CD4-positive, alpha-beta memory T cell (primary cell): Measurements from ENCODE around the gene PTPRJ. TPM values are rescaled to one million over a fixed set of nuclear protein-coding genes. Genes with fewer than 3 reads are reported as not detected.

ENCODE experiments used
- CTCF ChIA-PET: fragments of 350-600 bp; sonication (Branson Sonifier 250); formaldehyde crosslinking; loops from one replicate; lab custom pipeline; 2021; ENCODE audit warnings: inconsistent platforms; ENCODE audit not compliant: partially characterized antibody; lab: Charles Lee
- POLR2A ChIA-PET: fragments of 350-600 bp; sonication (Branson Sonifier 250); formaldehyde crosslinking; loops from one replicate; lab custom pipeline; 2021; ENCODE audit not compliant: partially characterized antibody; lab: Charles Lee
- DNase-seq, 5 donors: peaks; one replicate each; pipeline versions ENCODE4 v3.0.0 to v3.0.0-alpha.2; 2020 to 2022; ENCODE audit warnings: mixed read lengths in 1 of 5
- H3K27ac ChIP-seq: one replicate; pipeline ENCODE4 v1.7.0; 2013; ENCODE audit warnings: low read depth, low read length
- H3K27me3 ChIP-seq: 2 replicates; pipeline ENCODE4 v1.7.0; 2013; ENCODE audit warnings: mild to moderate bottlenecking, low read length, moderate library complexity; ENCODE audit not compliant: insufficient read depth
- H3K36me3 ChIP-seq: 2 replicates; pipeline ENCODE4 v1.7.0; 2013; ENCODE audit warnings: mild to moderate bottlenecking, low read length, moderate library complexity; ENCODE audit not compliant: insufficient read depth
- H3K4me1 ChIP-seq: 2 replicates; pipeline ENCODE4 v1.7.0; 2013; ENCODE audit warnings: mild to moderate bottlenecking, low read length, moderate library complexity; ENCODE audit not compliant: insufficient read depth
- H3K4me3 ChIP-seq, 2 donors: one replicate each; pipeline ENCODE4 v1.7.0; 2013; ENCODE audit warnings: low read length in 2 of 2, mild to moderate bottlenecking in 1 of 2
- H3K9me3 ChIP-seq, 2 donors: one replicate each; pipeline ENCODE4 v1.7.0; 2013; ENCODE audit warnings: low read length in 2 of 2, control low read depth in 1 of 2; ENCODE audit not compliant: control insufficient read depth in 1 of 2
- H3K27ac Mint-ChIP-seq, 7 donors: one replicate each; pipeline ENCODE4 v1.8.0; 2020 to 2021; ENCODE audit warnings: mixed read lengths in 7 of 7, mild to moderate bottlenecking in 6 of 7, inconsistent platforms in 3 of 7, moderate library complexity in 3 of 7
- H3K27me3 Mint-ChIP-seq, 2 donors: one replicate each; pipeline ENCODE4 v1.8.0; 2020 to 2021; ENCODE audit warnings: mixed read lengths in 2 of 2
- H3K36me3 Mint-ChIP-seq, 2 donors: one replicate each; pipeline ENCODE4 v1.8.0; 2020 to 2021; ENCODE audit warnings: mixed read lengths in 2 of 2, inconsistent platforms in 1 of 2, mild to moderate bottlenecking in 1 of 2
- H3K4me1 Mint-ChIP-seq, 4 donors: one replicate each; pipeline ENCODE4 v1.8.0; 2020 to 2021; ENCODE audit warnings: mixed read lengths in 4 of 4, mild to moderate bottlenecking in 1 of 4
- H3K4me3 Mint-ChIP-seq, 8 donors: one replicate each; pipeline ENCODE4 v1.8.0; 2020 to 2021; ENCODE audit warnings: mixed read lengths in 8 of 8, mild to moderate bottlenecking in 7 of 8, moderate library complexity in 6 of 8, inconsistent platforms in 3 of 8
- H3K9me3 Mint-ChIP-seq, 8 donors: one replicate each; pipeline ENCODE4 v1.8.0; 2020 to 2021; ENCODE audit warnings: mixed read lengths in 8 of 8, mild to moderate bottlenecking in 5 of 8, inconsistent platforms in 3 of 8, moderate library complexity in 1 of 8
- intact Hi-C: fragments of 100-400 bp; cut with micrococcal nuclease; formaldehyde crosslinking; loops from one replicate; pipeline ENCODE4 v1.15.1; 2023
- polyA plus RNA-seq, 2 donors: library from polyadenylated mRNA; unstranded; fragments of 300-500 nt; fragmentation: Illumina TruSeq; gene quantifications; one replicate each; pipeline ENCODE4 v1.2.3, GENCODE V29; 2021
- total RNA-seq, 2 experiments: library from RNA; stranded (reverse); gene quantifications; one replicate each; pipeline ENCODE4 v1.2.3, GENCODE V29; 2021

Gene PTPRJ
- total and polyA plus RNA-seq, 4 experiments from 2014 or later = 3.3 to 57.9 (median 37.2) TPM

- Histone ChIP-seq H3K4me1 (peaks cover 69% of the 10 kb centered on the region), H3K9me3 (no peaks in the 10 kb centered on the region), H3K27me3 (no peaks in the 10 kb centered on the region), H3K4me3 (no peak overlapping the region), H3K36me3 (no peaks in the 10 kb centered on the region), H3K27ac (no peak overlapping the region)
- intact Hi-C loops = no loop called here
- Mint-ChIP-seq H3K36me3 (peaks cover 0 to 5% of the 10 kb centered on the region in 2 donors), H3K27me3 (no peaks in the 10 kb centered on the region), H3K27ac (peak overlapping the region in 4 of 7 donors; percentile 60 to 85 (median 77)), H3K4me1 (peaks cover 48 to 74% (median 60%) of the 10 kb centered on the region in 4 donors), H3K4me3 (peak overlapping the region in 1 of 8 donors; percentile 64), H3K9me3 (no peaks in the 10 kb centered on the region)
- DNase-seq = no peak
- POLR2A ChIA-PET = no interaction called here
- CTCF ChIA-PET = no interaction called here
These were observed 7.0 kb downstream of the PTPRJ start for GRCh38 chr11:47987310-47987709.

- H3K9me3 ChIP-seq = no peaks in the 10 kb centered on the region
- intact Hi-C loops = no loop called here
- H3K36me3 Mint-ChIP-seq = peaks cover 0 to 3% of the 10 kb centered on the region in 2 donors
- no peaks in the 10 kb centered on the region for H3K27me3 Mint-ChIP-seq
- H3K4me1 Mint-ChIP-seq = peaks cover 45 to 74% (median 58%) of the 10 kb centered on the region in 4 donors
- no peaks in the 10 kb centered on the region for H3K9me3 Mint-ChIP-seq
- peaks cover 70% of the 10 kb centered on the region for H3K4me1 ChIP-seq
- ChIA-PET CTCF (no interaction called here), POLR2A (no interaction called here)
- no peak for DNase-seq
- H3K4me3 ChIP-seq = no peak overlapping the region
- no peaks in the 10 kb centered on the region for H3K36me3 ChIP-seq
- H3K27me3 ChIP-seq = no peaks in the 10 kb centered on the region
- peak overlapping the region in 3 of 7 donors; percentile 38 to 85 (median 60) for H3K27ac Mint-ChIP-seq
- H3K27ac ChIP-seq = no peak overlapping the region
- H3K4me3 Mint-ChIP-seq = peak overlapping the region in 2 of 8 donors; percentile 55 to 64
These were observed 7.4 kb downstream of the PTPRJ start for GRCh38 chr11:47987781-47988180.

- Histone ChIP-seq H3K4me3 (no peak overlapping the region), H3K4me1 (peaks cover 57% of the 10 kb centered on the region), H3K9me3 (no peaks in the 10 kb centered on the region), H3K27ac (no peak overlapping the region), H3K27me3 (no peaks in the 10 kb centered on the region), H3K36me3 (no peaks in the 10 kb centered on the region)
- intact Hi-C loops = no loop called here
- Mint-ChIP-seq H3K27ac (peak overlapping the region in 4 of 7 donors; percentile 2 to 62 (median 38)), H3K36me3 (peaks cover 0 to 5% of the 10 kb centered on the region in 2 donors), H3K27me3 (no peaks in the 10 kb centered on the region), H3K9me3 (no peaks in the 10 kb centered on the region), H3K4me3 (peak overlapping the region in 1 of 8 donors; percentile 4), H3K4me1 (peaks cover 31 to 61% (median 45%) of the 10 kb centered on the region in 4 donors)
- no peak for DNase-seq
- ChIA-PET POLR2A (interaction anchor here (0.5 to 0.8 kb wide), 4 partner anchors 16 to 280 kb away, joined by 3 to 4 read pairs (median 4); no protein-coding TSS in a partner anchor), CTCF (interaction anchor here (1.3 kb wide), 1 partner anchor 30 kb away, joined by 3 read pairs; no protein-coding TSS in a partner anchor)
These were observed 9.4 kb downstream of the PTPRJ start for GRCh38 chr11:47989779-47990178.

GRCh38 chr11:47991266-47991830, 11.0 kb downstream of the PTPRJ start:
- CTCF ChIA-PET = interaction anchor here (1.2 to 2.4 kb wide), 3 partner anchors 9 to 117 kb away, joined by 4 to 13 read pairs (median 4); no protein-coding TSS in a partner anchor
- H3K9me3 ChIP-seq = no peaks in the 10 kb centered on the region
- H3K27ac ChIP-seq = peak overlapping the region; percentile 46
- H3K36me3 ChIP-seq = no peaks in the 10 kb centered on the region
- peak overlapping the region; percentile 49 to 92 (median 84) for H3K27ac Mint-ChIP-seq
- peak in 2 of 5 donors; percentile 23 to 39 for DNase-seq
- H3K27me3 ChIP-seq = no peaks in the 10 kb centered on the region
- H3K4me3 Mint-ChIP-seq = peak overlapping the region; percentile 61 to 87 (median 76)
- intact Hi-C loops = no loop called here
- no peaks in the 10 kb centered on the region for H3K27me3 Mint-ChIP-seq
- H3K4me1 ChIP-seq = peaks cover 53% of the 10 kb centered on the region
- peaks cover 34 to 65% (median 43%) of the 10 kb centered on the region in 4 donors for H3K4me1 Mint-ChIP-seq
- H3K36me3 Mint-ChIP-seq = peaks cover 0 to 2% of the 10 kb centered on the region in 2 donors
- POLR2A ChIA-PET = interaction anchor here (0.6 to 2.4 kb wide), 2 partner anchors 8 to 53 kb away, joined by 4 to 10 read pairs; no protein-coding TSS in a partner anchor
- peak overlapping the region in 1 of 2 donors; percentile 10 for H3K4me3 ChIP-seq
- H3K9me3 Mint-ChIP-seq = no peaks in the 10 kb centered on the region

GRCh38 chr11:47991894-47992293, 11.5 kb downstream of the PTPRJ start:
- CTCF ChIA-PET = interaction anchor here (1.2 to 2.4 kb wide), 3 partner anchors 9 to 116 kb away, joined by 4 to 13 read pairs (median 4); no protein-coding TSS in a partner anchor
- Histone ChIP-seq H3K4me1 (peaks cover 59% of the 10 kb centered on the region), H3K4me3 (no peak overlapping the region), H3K27me3 (no peaks in the 10 kb centered on the region), H3K9me3 (no peaks in the 10 kb centered on the region), H3K36me3 (no peaks in the 10 kb centered on the region), H3K27ac (no peak overlapping the region)
- H3K27ac Mint-ChIP-seq = peak overlapping the region; percentile 49 to 92 (median 84)
- peaks cover 0 to 5% of the 10 kb centered on the region in 2 donors for H3K36me3 Mint-ChIP-seq
- peak overlapping the region in 5 of 8 donors; percentile 70 to 87 (median 79) for H3K4me3 Mint-ChIP-seq
- intact Hi-C loops = no loop called here
- H3K27me3 Mint-ChIP-seq = no peaks in the 10 kb centered on the region
- POLR2A ChIA-PET = interaction anchor here (0.6 to 2.4 kb wide), 4 partner anchors 9 to 53 kb away, joined by 3 to 10 read pairs (median 4); no protein-coding TSS in a partner anchor
- peaks cover 36 to 63% (median 43%) of the 10 kb centered on the region in 4 donors for H3K4me1 Mint-ChIP-seq
- H3K9me3 Mint-ChIP-seq = no peaks in the 10 kb centered on the region
- DNase-seq = no peak

- H3K27ac ChIP-seq = no peak overlapping the region
- no peaks in the 10 kb centered on the region for H3K9me3 Mint-ChIP-seq
- no peaks in the 10 kb centered on the region for H3K27me3 ChIP-seq
- H3K27ac Mint-ChIP-seq = peak overlapping the region in 3 of 7 donors; percentile 11 to 59 (median 47)
- no peak overlapping the region for H3K4me3 Mint-ChIP-seq
- H3K36me3 ChIP-seq = no peaks in the 10 kb centered on the region
- peaks cover 62% of the 10 kb centered on the region for H3K4me1 ChIP-seq
- CTCF ChIA-PET = interaction anchor here (1.0 to 2.7 kb wide), 6 partner anchors 10 to 115 kb away, joined by 3 to 13 read pairs (median 4); no protein-coding TSS in a partner anchor
- POLR2A ChIA-PET = interaction anchor here (0.8 to 2.4 kb wide), 5 partner anchors 8 to 71 kb away, joined by 3 to 10 read pairs (median 5); no protein-coding TSS in a partner anchor
- H3K9me3 ChIP-seq = no peaks in the 10 kb centered on the region
- no peak for DNase-seq
- H3K4me1 Mint-ChIP-seq = peaks cover 37 to 65% (median 45%) of the 10 kb centered on the region in 4 donors
- no peaks in the 10 kb centered on the region for H3K27me3 Mint-ChIP-seq
- no peak overlapping the region for H3K4me3 ChIP-seq
- H3K36me3 Mint-ChIP-seq = peaks cover 0 to 5% of the 10 kb centered on the region in 2 donors
- intact Hi-C loops = no loop called here
These were observed 12.8 kb downstream of the PTPRJ start for GRCh38 chr11:47992959-47993820.
